ENCODE results near the gene PXN.
"Not testable (repeated sequence)": the region's sequence is repeated elsewhere in the genome, so short reads cannot be mapped to it uniquely, and the experiment has no call there.

PXN gene

DNA sequence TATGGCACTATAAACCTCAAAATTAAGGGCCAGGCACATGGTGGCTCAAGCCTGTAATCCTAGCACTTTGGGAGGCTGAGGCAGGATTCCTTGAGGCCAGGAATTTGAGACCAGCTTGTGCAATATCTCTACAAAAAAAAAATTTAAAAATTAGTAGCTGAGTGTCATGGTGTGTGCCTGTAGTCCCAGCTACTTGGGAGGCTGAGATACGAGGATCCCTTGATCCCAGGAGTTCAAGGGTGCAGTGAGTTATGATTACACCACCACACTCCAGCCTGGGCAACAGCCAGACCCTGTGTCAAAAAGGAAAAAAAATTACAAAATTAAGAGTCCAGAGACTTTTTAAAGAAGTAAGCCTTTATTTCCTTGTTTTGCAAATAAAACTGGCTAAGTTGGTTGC lies 69.2 kb downstream of the PXN start:
- H3K27ac ChIP-seq (ENCODE audit: low read depth, low read length), result no peak overlapping the region
- no peak overlapping the region for H3K9ac ChIP-seq (ENCODE audit: low read length)
- no peaks in the 10 kb centered on the region for H3K27me3 ChIP-seq (ENCODE audit: control insufficient read depth in 1 of 2, insufficient read depth in 2 of 2, low read length in 2 of 2)
- peaks cover 32% of the 10 kb centered on the region for H3K4me1 ChIP-seq (ENCODE audit: insufficient read depth, low read length)
- H3K36me3 ChIP-seq (ENCODE audit: insufficient read depth, low read length), result peaks cover 34% of the 10 kb centered on the region
- no peak overlapping the region for H3K4me3 ChIP-seq (ENCODE audit: low read depth in 1 of 2, low read length in 2 of 2)
- H3K9me3 ChIP-seq (ENCODE audit: low read length), result no peaks in the 10 kb centered on the region

GRCh38 chr12:120194534-120195395 lies 70.8 kb downstream of the PXN start, which contains the start of gene GCN1:
Gene GCN1 (minus strand): TSS chr12:120194715. CDS start chr12:120194697, 18 bp downstream.
- H3K9ac ChIP-seq (ENCODE audit: low read length), result peak within 1 kb of the TSS; percentile 68
- H3K27ac ChIP-seq (ENCODE audit: low read depth, low read length), result peak within 1 kb of the TSS; percentile 77
- no peaks in the 10 kb centered on the region for H3K27me3 ChIP-seq (ENCODE audit: control insufficient read depth in 1 of 2, insufficient read depth in 2 of 2, low read length in 2 of 2)
- peaks cover 34% of the 10 kb centered on the region for H3K36me3 ChIP-seq (ENCODE audit: insufficient read depth, low read length)
- H3K9me3 ChIP-seq (ENCODE audit: low read length), result no peaks in the 10 kb centered on the region
- H3K4me3 ChIP-seq (ENCODE audit: low read depth in 1 of 2, low read length in 2 of 2), result peak within 1 kb of the TSS; percentile 81 to 92
- H3K4me1 ChIP-seq (ENCODE audit: insufficient read depth, low read length), result peaks cover 26% of the 10 kb centered on the region

- no peaks in the 10 kb centered on the region for H3K27me3 ChIP-seq (ENCODE audit: control insufficient read depth in 1 of 2, insufficient read depth in 2 of 2, low read length in 2 of 2)
- H3K9me3 ChIP-seq (ENCODE audit: low read length), result no peaks in the 10 kb centered on the region
- H3K27ac ChIP-seq (ENCODE audit: low read depth, low read length), result peak overlapping the region; percentile 77
- peaks cover 33% of the 10 kb centered on the region for H3K36me3 ChIP-seq (ENCODE audit: insufficient read depth, low read length)
- H3K4me1 ChIP-seq (ENCODE audit: insufficient read depth, low read length), result peaks cover 20% of the 10 kb centered on the region
- H3K4me3 ChIP-seq (ENCODE audit: low read depth in 1 of 2, low read length in 2 of 2), result peak overlapping the region; percentile 81 to 92
- H3K9ac ChIP-seq (ENCODE audit: low read length), result peak overlapping the region; percentile 68
These were observed 71.3 kb downstream of the PXN start for GRCh38 chr12:120194226-120194533.

DNA sequence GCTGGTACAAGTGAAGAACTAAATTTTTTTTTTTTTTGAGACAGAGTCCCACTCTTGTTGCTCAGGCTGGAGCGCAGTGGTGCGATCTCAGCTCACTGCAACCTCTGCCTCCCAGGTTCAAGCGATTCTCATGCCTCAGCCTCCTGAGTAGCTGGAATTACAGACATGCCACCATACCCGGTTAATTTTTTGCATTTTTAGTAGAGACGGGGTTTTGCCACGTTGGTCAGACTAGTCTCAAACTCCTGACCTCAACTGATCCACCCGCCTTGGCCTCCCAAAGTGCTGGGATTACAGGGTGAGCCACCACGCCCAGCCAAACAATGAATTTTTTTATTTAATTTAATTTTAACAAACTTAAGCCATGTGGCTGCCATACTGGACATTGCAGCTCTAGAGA lies 72.2 kb downstream of the PXN start:
- H3K4me3 ChIP-seq (ENCODE audit: low read depth in 1 of 2, low read length in 2 of 2); H3K27ac ChIP-seq (ENCODE audit: low read depth, low read length); H3K9ac ChIP-seq (ENCODE audit: low read length); H3K9me3 ChIP-seq (ENCODE audit: low read length); H3K27me3 ChIP-seq (ENCODE audit: control insufficient read depth in 1 of 2, insufficient read depth in 2 of 2, low read length in 2 of 2): not testable (repeated sequence)
- Histone ChIP-seq H3K4me1 (ENCODE audit: insufficient read depth, low read length) (peaks cover 12% of the 10 kb centered on the region), H3K36me3 (ENCODE audit: insufficient read depth, low read length) (peaks cover 29% of the 10 kb centered on the region)

- Histone ChIP-seq H3K27ac (ENCODE audit: low read depth, low read length) (no peak overlapping the region), H3K36me3 (ENCODE audit: insufficient read depth, low read length) (peaks cover 26% of the 10 kb centered on the region), H3K27me3 (ENCODE audit: control insufficient read depth in 1 of 2, insufficient read depth in 2 of 2, low read length in 2 of 2) (no peaks in the 10 kb centered on the region), H3K9ac (ENCODE audit: low read length) (no peak overlapping the region), H3K9me3 (ENCODE audit: low read length) (no peaks in the 10 kb centered on the region), H3K4me1 (ENCODE audit: insufficient read depth, low read length) (peaks cover 12% of the 10 kb centered on the region), H3K4me3 (ENCODE audit: low read depth in 1 of 2, low read length in 2 of 2) (no peak overlapping the region)
These were observed 74.5 kb downstream of the PXN start for GRCh38 chr12:120190985-120191480.

DNA sequence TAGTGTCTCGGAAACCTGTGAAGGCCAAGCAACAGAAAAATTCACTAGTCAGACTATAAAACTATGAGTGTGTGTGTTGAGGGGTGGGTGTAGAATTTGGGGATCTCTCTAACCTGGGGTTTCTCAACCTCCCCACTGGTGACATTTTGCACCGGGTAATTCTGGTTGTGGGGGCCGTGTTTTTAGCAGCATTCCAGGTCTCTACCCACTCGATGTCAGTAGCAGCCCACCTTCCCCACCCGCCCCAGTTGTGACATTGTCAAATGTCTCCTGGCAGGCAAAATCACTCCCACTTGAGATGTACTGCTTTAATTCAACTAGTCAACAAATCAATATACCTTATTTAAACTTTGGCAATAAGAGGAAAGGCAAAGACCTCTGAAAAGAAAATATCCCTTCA lies 75.1 kb downstream of the PXN start:
- no peaks in the 10 kb centered on the region for H3K27me3 ChIP-seq (ENCODE audit: control insufficient read depth in 1 of 2, insufficient read depth in 2 of 2, low read length in 2 of 2)
- no peak overlapping the region for H3K27ac ChIP-seq (ENCODE audit: low read depth, low read length)
- no peak overlapping the region for H3K4me3 ChIP-seq (ENCODE audit: low read depth in 1 of 2, low read length in 2 of 2)
- H3K9ac ChIP-seq (ENCODE audit: low read length), result no peak overlapping the region
- H3K9me3 ChIP-seq (ENCODE audit: low read length), result no peaks in the 10 kb centered on the region
- H3K36me3 ChIP-seq (ENCODE audit: insufficient read depth, low read length), result peaks cover 29% of the 10 kb centered on the region
- peaks cover 12% of the 10 kb centered on the region for H3K4me1 ChIP-seq (ENCODE audit: insufficient read depth, low read length)

DNA sequence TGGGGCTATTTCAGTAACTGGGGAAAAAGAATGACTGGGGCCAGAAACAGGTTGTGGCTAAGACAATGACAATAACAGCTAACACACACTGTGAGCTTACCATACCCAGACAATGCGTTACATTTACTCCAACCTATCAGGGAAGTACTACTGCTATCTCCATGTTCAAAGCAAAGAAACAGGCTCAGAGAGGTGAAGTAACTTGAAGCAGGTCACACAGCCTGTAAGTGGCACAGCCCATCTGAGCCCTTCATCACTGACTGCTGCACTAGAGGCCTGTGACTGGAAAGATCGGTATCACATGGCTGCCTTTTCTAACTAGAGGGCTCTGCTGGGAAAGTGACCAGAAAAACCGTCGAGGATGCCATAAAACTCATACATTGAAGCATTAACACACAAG lies 78.9 kb downstream of the PXN start:
- no peaks in the 10 kb centered on the region for H3K27me3 ChIP-seq (ENCODE audit: control insufficient read depth in 1 of 2, insufficient read depth in 2 of 2, low read length in 2 of 2)
- H3K36me3 ChIP-seq (ENCODE audit: insufficient read depth, low read length), result peaks cover 56% of the 10 kb centered on the region
- H3K4me3 ChIP-seq (ENCODE audit: low read depth in 1 of 2, low read length in 2 of 2), result no peak overlapping the region

GRCh38 chr12:120183211-120183631 lies 82.3 kb downstream of the PXN start:
- Histone ChIP-seq H3K4me1 (ENCODE audit: insufficient read depth, low read length) (no peaks in the 10 kb centered on the region), H3K9me3 (ENCODE audit: low read length) (no peaks in the 10 kb centered on the region), H3K36me3 (ENCODE audit: insufficient read depth, low read length) (peaks cover 67% of the 10 kb centered on the region), H3K4me3 (ENCODE audit: low read depth in 1 of 2, low read length in 2 of 2) (no peak overlapping the region), H3K9ac (ENCODE audit: low read length) (no peak overlapping the region), H3K27me3 (ENCODE audit: control insufficient read depth in 1 of 2, insufficient read depth in 2 of 2, low read length in 2 of 2) (no peaks in the 10 kb centered on the region), H3K27ac (ENCODE audit: low read depth, low read length) (no peak overlapping the region)

More for the DNA sequence above, 78.9 kb downstream of the PXN start:
- Histone ChIP-seq H3K4me1 (ENCODE audit: insufficient read depth, low read length) (no peaks in the 10 kb centered on the region), H3K9ac (ENCODE audit: low read length) (no peak overlapping the region), H3K9me3 (ENCODE audit: low read length) (no peaks in the 10 kb centered on the region), H3K27ac (ENCODE audit: low read depth, low read length) (no peak overlapping the region)

GRCh38 chr12:120181991-120182631 lies 83.4 kb downstream of the PXN start:
- H3K9ac ChIP-seq (ENCODE audit: low read length), result no peak overlapping the region
- peaks cover 69% of the 10 kb centered on the region for H3K36me3 ChIP-seq (ENCODE audit: insufficient read depth, low read length)
- no peak overlapping the region for H3K27ac ChIP-seq (ENCODE audit: low read depth, low read length)
- H3K4me3 ChIP-seq (ENCODE audit: low read depth in 1 of 2, low read length in 2 of 2), result no peak overlapping the region
- no peaks in the 10 kb centered on the region for H3K27me3 ChIP-seq (ENCODE audit: control insufficient read depth in 1 of 2, insufficient read depth in 2 of 2, low read length in 2 of 2)
- H3K4me1 ChIP-seq (ENCODE audit: insufficient read depth, low read length), result no peaks in the 10 kb centered on the region
- no peaks in the 10 kb centered on the region for H3K9me3 ChIP-seq (ENCODE audit: low read length)

- H3K4me1 ChIP-seq (ENCODE audit: insufficient read depth, low read length), result no peaks in the 10 kb centered on the region
- no peaks in the 10 kb centered on the region for H3K27me3 ChIP-seq (ENCODE audit: control insufficient read depth in 1 of 2, insufficient read depth in 2 of 2, low read length in 2 of 2)
- no peak overlapping the region for H3K4me3 ChIP-seq (ENCODE audit: low read depth in 1 of 2, low read length in 2 of 2)
- H3K36me3 ChIP-seq (ENCODE audit: insufficient read depth, low read length), result peaks cover 69% of the 10 kb centered on the region
- H3K9me3 ChIP-seq (ENCODE audit: low read length), result no peaks in the 10 kb centered on the region
- H3K27ac ChIP-seq (ENCODE audit: low read depth, low read length), result no peak overlapping the region
- no peak overlapping the region for H3K9ac ChIP-seq (ENCODE audit: low read length)
These were observed 84.6 kb downstream of the PXN start for GRCh38 chr12:120180975-120181374.

GRCh38 chr12:120175537-120175936 lies 90.0 kb downstream of the PXN start:
- Histone ChIP-seq H3K9me3 (ENCODE audit: low read length) (no peaks in the 10 kb centered on the region), H3K4me3 (ENCODE audit: low read depth in 1 of 2, low read length in 2 of 2) (no peak overlapping the region), H3K27me3 (ENCODE audit: control insufficient read depth in 1 of 2, insufficient read depth in 2 of 2, low read length in 2 of 2) (no peaks in the 10 kb centered on the region), H3K9ac (ENCODE audit: low read length) (no peak overlapping the region), H3K36me3 (ENCODE audit: insufficient read depth, low read length) (peaks cover 79% of the 10 kb centered on the region), H3K27ac (ENCODE audit: low read depth, low read length) (no peak overlapping the region), H3K4me1 (ENCODE audit: insufficient read depth, low read length) (no peaks in the 10 kb centered on the region)
